HepG2 (cell line): ENCODE measurements around the gene ZNF322. TPM values are rescaled to one million over a fixed set of nuclear protein-coding genes. Genes with fewer than 3 reads are reported as not detected.

Experiments used
- ATM ChIP-seq: fragments of 450-650 bp; IDR thresholded peaks from 2 replicates; pipeline ENCODE4 v1.7.1; 2017; ENCODE audit warnings: mild to moderate bottlenecking, borderline replicate concordance
- KAT8 ChIP-seq: IDR thresholded peaks from 2 replicates; pipeline ENCODE4 v1.6.1; 2016; ENCODE audit warnings: missing genetic modification reagents, missing compliant biosample characterization
- MAFK ChIP-seq, 2 experiments: IDR thresholded peaks in 1 of 2; conservative IDR thresholded peaks in 1 of 2; 2 replicates each; pipeline ENCODE4 v1.6.1; 2011; ENCODE audit warnings: improper control_type of control experiment in 2 of 2, low read length in 2 of 2
- PITX1 ChIP-seq: sonication (generic); formaldehyde crosslinking; IDR thresholded peaks from 2 replicates; pipeline ENCODE4 v1.5.1; 2020; ENCODE audit warnings: mild to moderate bottlenecking, missing genetic modification reagents
- SSRP1 ChIP-seq: IDR thresholded peaks from 2 replicates; pipeline ENCODE4 v1.6.1; 2016; ENCODE audit warnings: control low read depth
- TEAD3 ChIP-seq: optimal IDR thresholded peaks from 2 replicates; pipeline ENCODE3; 2016; ENCODE audit warnings: borderline replicate concordance
- TFE3 ChIP-seq: IDR thresholded peaks from 2 replicates; pipeline ENCODE4 v1.6.1; 2016
- ZFP36L2 ChIP-seq: sonication (generic); formaldehyde crosslinking; IDR thresholded peaks from 2 replicates; pipeline ENCODE4 v1.4.0; 2020; ENCODE audit warnings: missing genetic modification reagents
- ZNF232 ChIP-seq: sonication (generic); formaldehyde crosslinking; IDR thresholded peaks from 2 replicates; pipeline ENCODE4 v1.4.0; 2020; ENCODE audit warnings: missing genetic modification reagents, borderline replicate concordance
- ZNF264 ChIP-seq: sonication (generic); formaldehyde crosslinking; IDR thresholded peaks from 2 replicates; pipeline ENCODE4 v1.4.0; 2020; ENCODE audit warnings: missing genetic modification reagents
- ZNF484 ChIP-seq: sonication (generic); formaldehyde crosslinking; IDR thresholded peaks from 2 replicates; pipeline ENCODE4 v1.5.1; 2020; ENCODE audit warnings: mild to moderate bottlenecking, low read depth, missing genetic modification reagents, borderline replicate concordance
- ZNF614 ChIP-seq: IDR thresholded peaks from 2 replicates; pipeline ENCODE4 v1.6.1; 2018; ENCODE audit warnings: missing biosample characterization, missing genetic modification reagents, inconsistent platforms, borderline replicate concordance
- polyA plus RNA-seq, 8 experiments: library from polyadenylated mRNA; depleted of rRNA in 3 of 8; stranded (reverse) in 7 of 8; unstranded in 1 of 8; fragments of >200 nt; fragmentation: Illumina TruSeq in 4 of 8; extraction: Trizol in 4 of 8; gene quantifications; 2 replicates each; pipeline versions ENCODE4 v1.2.1 to v1.2.3, GENCODE V29; 2011 to 2016; ENCODE audit warnings: low read depth in 4 of 8, missing spikeins in 1 of 8, mixed read lengths in 1 of 8; ENCODE audit not compliant: insufficient read depth in 1 of 8
- total RNA-seq, 5 experiments: library from RNA; depleted of rRNA; stranded (reverse); fragments of >200 nt; fragmentation: Illumina TruSeq; extraction: Trizol; gene quantifications; 2 replicates each; pipeline ENCODE4 v1.2.3, GENCODE V29; 2016; ENCODE audit warnings: low read depth in 1 of 5
- TF ChIP-seq, protein P1 (sequence below), 2 experiments: sonication (generic) in 1 of 2; formaldehyde crosslinking in 1 of 2; IDR thresholded peaks; 2 replicates each; pipeline versions ENCODE4 v1.4.0 to v1.6.1; 2016 to 2020; ENCODE audit warnings: borderline replicate concordance in 1 of 2, low read depth in 1 of 2, mild to moderate bottlenecking in 1 of 2, missing genetic modification reagents in 1 of 2
- TF ChIP-seq, protein P2 (sequence below): sonication (generic); formaldehyde crosslinking; IDR thresholded peaks from one replicate; pipeline ENCODE4 v1.5.1; 2020; ENCODE audit warnings: mild to moderate bottlenecking, missing genetic modification reagents; ENCODE audit errors: not compliant biosample characterization

ZNF322 gene
- total and polyA plus RNA-seq, 2 of the 13 experiments (the other 11 are each of a cell fraction or from before 2014, with no cell fraction given), result 8.3 to 22.8 TPM

DNA sequence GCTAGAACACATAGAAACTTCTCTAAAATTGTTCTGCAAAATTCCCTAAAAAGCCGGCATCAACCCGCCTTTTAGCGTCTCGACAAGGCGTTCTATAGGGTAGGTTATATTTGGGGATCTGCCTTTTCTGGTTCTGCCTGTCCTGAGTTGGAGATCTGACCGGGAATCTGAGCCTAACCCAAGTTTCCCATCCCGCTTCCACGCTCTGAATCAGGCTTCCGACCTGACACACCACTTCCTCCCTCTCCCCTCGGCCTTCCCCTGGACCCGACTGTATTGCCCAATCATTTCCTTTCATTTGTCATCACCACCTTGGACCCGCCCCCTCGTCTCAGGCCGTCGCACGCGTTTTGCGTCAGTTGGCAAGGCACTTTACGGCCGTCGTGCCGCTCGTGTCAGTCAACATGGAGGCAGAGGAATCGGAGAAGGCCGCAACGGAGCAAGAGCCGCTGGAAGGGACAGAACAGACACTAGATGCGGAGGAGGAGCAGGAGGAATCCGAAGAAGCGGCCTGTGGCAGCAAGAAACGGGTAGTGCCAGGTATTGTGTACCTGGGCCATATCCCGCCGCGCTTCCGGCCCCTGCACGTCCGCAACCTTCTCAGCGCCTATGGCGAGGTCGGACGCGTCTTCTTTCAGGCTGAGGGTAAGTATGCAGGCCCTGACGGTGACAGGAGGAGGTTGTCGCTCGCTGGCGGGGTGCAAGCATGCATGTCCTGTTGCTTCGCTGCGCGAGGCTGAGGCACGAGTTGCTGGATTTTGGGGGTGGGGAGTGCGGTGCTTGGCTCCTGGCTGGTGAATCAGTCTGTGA lies 62.8 kb downstream of the ZNF322 start, which contains the start of gene ABT1 (continued):
- TF ChIP-seq, protein P1, sequence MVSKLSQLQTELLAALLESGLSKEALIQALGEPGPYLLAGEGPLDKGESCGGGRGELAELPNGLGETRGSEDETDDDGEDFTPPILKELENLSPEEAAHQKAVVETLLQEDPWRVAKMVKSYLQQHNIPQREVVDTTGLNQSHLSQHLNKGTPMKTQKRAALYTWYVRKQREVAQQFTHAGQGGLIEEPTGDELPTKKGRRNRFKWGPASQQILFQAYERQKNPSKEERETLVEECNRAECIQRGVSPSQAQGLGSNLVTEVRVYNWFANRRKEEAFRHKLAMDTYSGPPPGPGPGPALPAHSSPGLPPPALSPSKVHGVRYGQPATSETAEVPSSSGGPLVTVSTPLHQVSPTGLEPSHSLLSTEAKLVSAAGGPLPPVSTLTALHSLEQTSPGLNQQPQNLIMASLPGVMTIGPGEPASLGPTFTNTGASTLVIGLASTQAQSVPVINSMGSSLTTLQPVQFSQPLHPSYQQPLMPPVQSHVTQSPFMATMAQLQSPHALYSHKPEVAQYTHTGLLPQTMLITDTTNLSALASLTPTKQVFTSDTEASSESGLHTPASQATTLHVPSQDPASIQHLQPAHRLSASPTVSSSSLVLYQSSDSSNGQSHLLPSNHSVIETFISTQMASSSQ (IDR thresholded peaks at IDR 0.05; ENCODE audit: low read depth), result no peak; the same call in 1 of the 2 replicates
- TF ChIP-seq, protein P1 (CRISPR knock-in tag; IDR thresholded peaks at IDR 0.05; ENCODE audit: borderline replicate concordance), result peak; percentile 92; the same call in 1 of the 2 replicates
- TF ChIP-seq ZNF264 (peak; percentile 79; the same call in 1 of the 2 replicates), TEAD3 (CRISPR knock-in tag) (peak; percentile 86), SSRP1 (CRISPR knock-in tag) (peak; percentile 76; the same call in 1 of the 2 replicates), ZNF614 (peak; percentile 97), KAT8 (CRISPR knock-in tag) (peak; percentile 100), ZNF232 (CRISPR knock-in tag) (peak; percentile 78; the same call in 1 of the 2 replicates), ZNF484 (no peak), TFE3 (CRISPR knock-in tag) (peak; percentile 73), ATM (no peak), ZFP36L2 (CRISPR knock-in tag) (no peak; the same call in 1 of the 2 replicates), PITX1 (CRISPR knock-in tag) (peak; percentile 85), MAFK (conservative IDR thresholded peaks at IDR 0.05 in 1 of 2, IDR thresholded peaks at IDR 0.05 in 1 of 2; ENCODE audit: low read length in 2 of 2) (0 out of 4 replicates have a peak, but pooled peaks of 1 of the 2 experiments have one; percentile 35)
- TF ChIP-seq, protein P2, sequence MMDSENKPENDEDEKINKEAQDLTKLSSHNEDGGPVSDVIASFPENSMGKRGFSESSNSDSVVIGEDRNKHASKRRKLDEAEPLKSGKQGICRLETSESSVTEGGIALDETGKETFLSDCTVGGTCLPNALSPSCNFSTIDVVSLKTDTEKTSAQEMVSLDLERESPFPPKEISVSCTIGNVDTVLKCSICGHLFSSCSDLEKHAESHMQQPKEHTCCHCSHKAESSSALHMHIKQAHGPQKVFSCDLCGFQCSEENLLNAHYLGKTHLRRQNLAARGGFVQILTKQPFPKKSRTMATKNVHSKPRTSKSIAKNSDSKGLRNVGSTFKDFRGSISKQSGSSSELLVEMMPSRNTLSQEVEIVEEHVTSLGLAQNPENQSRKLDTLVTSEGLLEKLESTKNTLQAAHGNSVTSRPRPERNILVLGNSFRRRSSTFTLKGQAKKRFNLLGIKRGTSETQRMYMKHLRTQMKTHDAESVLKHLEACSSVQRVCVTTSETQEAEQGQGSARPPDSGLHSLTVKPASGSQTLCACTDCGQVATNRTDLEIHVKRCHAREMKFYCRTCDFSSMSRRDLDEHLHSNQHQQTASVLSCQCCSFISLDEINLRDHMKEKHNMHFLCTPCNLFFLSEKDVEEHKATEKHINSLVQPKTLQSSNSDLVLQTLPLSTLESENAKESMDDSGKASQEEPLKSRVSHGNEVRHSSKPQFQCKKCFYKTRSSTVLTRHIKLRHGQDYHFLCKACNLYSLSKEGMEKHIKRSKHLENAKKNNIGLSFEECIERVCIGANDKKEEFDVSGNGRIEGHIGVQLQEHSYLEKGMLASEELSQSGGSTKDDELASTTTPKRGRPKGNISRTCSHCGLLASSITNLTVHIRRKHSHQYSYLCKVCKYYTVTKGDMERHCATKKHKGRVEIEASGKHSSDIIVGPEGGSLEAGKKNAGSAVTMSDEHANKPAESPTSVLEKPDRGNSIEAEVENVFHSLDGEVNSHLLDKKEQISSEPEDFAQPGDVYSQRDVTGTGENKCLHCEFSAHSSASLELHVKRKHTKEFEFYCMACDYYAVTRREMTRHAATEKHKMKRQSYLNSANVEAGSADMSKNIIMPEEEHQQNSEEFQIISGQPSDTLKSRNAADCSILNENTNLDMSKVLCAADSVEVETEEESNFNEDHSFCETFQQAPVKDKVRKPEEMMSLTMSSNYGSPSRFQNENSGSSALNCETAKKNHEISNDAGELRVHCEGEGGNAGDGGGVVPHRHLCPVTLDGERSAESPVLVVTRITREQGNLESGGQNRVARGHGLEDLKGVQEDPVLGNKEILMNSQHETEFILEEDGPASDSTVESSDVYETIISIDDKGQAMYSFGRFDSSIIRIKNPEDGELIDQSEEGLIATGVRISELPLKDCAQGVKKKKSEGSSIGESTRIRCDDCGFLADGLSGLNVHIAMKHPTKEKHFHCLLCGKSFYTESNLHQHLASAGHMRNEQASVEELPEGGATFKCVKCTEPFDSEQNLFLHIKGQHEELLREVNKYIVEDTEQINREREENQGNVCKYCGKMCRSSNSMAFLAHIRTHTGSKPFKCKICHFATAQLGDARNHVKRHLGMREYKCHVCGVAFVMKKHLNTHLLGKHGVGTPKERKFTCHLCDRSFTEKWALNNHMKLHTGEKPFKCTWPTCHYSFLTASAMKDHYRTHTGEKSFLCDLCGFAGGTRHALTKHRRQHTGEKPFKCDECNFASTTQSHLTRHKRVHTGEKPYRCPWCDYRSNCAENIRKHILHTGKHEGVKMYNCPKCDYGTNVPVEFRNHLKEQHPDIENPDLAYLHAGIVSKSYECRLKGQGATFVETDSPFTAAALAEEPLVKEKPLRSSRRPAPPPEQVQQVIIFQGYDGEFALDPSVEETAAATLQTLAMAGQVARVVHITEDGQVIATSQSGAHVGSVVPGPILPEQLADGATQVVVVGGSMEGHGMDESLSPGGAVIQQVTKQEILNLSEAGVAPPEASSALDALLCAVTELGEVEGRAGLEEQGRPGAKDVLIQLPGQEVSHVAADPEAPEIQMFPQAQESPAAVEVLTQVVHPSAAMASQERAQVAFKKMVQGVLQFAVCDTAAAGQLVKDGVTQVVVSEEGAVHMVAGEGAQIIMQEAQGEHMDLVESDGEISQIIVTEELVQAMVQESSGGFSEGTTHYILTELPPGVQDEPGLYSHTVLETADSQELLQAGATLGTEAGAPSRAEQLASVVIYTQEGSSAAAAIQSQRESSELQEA (CRISPR knock-in tag), result peak; percentile 78
